ENCODE data around the gene LDHB.

Gene LDHB

DNA sequence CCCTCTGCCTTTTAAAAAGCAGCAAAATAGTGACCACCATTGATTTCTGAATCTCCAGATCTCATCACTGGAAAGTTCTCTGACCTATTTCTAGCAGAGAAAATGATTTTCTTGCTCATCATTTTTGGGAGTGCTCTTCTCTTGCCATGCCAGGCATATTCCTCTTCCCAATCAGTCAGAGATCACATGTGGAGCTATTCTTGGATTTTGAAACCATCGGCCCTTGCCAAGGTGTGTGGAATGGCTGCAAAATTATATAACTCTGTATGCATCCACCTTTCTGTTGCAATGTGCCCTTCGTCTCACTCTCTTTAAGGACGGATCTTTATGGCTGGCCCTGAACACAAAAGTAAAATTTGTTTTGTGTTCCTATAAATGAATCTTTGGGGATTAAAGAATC, 25.5 kb upstream of the LDHB start:
- no peaks in the 10 kb centered on the region for H3K9me3 ChIP-seq (ENCODE audit: low read length)
- no peak overlapping the region for H3K27ac ChIP-seq (ENCODE audit: low read depth, low read length, poor library complexity, severe bottlenecking)
- TF ChIP-seq, protein P1, sequence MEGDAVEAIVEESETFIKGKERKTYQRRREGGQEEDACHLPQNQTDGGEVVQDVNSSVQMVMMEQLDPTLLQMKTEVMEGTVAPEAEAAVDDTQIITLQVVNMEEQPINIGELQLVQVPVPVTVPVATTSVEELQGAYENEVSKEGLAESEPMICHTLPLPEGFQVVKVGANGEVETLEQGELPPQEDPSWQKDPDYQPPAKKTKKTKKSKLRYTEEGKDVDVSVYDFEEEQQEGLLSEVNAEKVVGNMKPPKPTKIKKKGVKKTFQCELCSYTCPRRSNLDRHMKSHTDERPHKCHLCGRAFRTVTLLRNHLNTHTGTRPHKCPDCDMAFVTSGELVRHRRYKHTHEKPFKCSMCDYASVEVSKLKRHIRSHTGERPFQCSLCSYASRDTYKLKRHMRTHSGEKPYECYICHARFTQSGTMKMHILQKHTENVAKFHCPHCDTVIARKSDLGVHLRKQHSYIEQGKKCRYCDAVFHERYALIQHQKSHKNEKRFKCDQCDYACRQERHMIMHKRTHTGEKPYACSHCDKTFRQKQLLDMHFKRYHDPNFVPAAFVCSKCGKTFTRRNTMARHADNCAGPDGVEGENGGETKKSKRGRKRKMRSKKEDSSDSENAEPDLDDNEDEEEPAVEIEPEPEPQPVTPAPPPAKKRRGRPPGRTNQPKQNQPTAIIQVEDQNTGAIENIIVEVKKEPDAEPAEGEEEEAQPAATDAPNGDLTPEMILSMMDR (IDR thresholded peaks at IDR 0.05; ENCODE audit: low read length): no peak
- no peak for TF ChIP-seq EZH2 (IDR thresholded peaks at IDR 0.05; ENCODE audit: borderline replicate concordance, low read length)
- no peaks in the 10 kb centered on the region for H3K4me1 ChIP-seq (ENCODE audit: insufficient read depth, low read length, severe bottlenecking)
- H3K4me3 ChIP-seq (ENCODE audit: low read depth, low read length, poor library complexity, severe bottlenecking): no peak overlapping the region
- no peaks in the 10 kb centered on the region for H3K36me3 ChIP-seq (ENCODE audit: insufficient read depth, low read length)
- no peaks in the 10 kb centered on the region for H3F3A ChIP-seq (ENCODE audit: insufficient read depth, low read length)
- no peaks in the 10 kb centered on the region for H3K79me2 ChIP-seq (ENCODE audit: insufficient read depth, low read length)
- no peak overlapping the region for H2AFZ ChIP-seq (ENCODE audit: low read length)
- no peak overlapping the region for H3K4me2 ChIP-seq (ENCODE audit: low read length)
- H4K20me1 ChIP-seq (ENCODE audit: insufficient read depth, low read length): no peaks in the 10 kb centered on the region
- no peak overlapping the region for H3K9ac ChIP-seq (ENCODE audit: low read length)
- H3K9me2 ChIP-seq (ENCODE audit: low read depth, low read length): no peaks in the 10 kb centered on the region
- no peaks in the 10 kb centered on the region for H3K27me3 ChIP-seq (ENCODE audit: insufficient read depth, low read length)

- Histone ChIP-seq H3K9me2 (ENCODE audit: low read depth, low read length) (no peaks in the 10 kb centered on the region), H3K4me3 (ENCODE audit: low read depth, low read length, poor library complexity, severe bottlenecking) (no peak overlapping the region), H4K20me1 (ENCODE audit: insufficient read depth, low read length) (no peaks in the 10 kb centered on the region), H3K79me2 (ENCODE audit: insufficient read depth, low read length) (no peaks in the 10 kb centered on the region), H3F3A (ENCODE audit: insufficient read depth, low read length) (no peaks in the 10 kb centered on the region), H3K27me3 (ENCODE audit: insufficient read depth, low read length) (no peaks in the 10 kb centered on the region), H3K9ac (ENCODE audit: low read length) (no peak overlapping the region), H3K27ac (ENCODE audit: low read depth, low read length, poor library complexity, severe bottlenecking) (no peak overlapping the region), H3K4me2 (ENCODE audit: low read length) (no peak overlapping the region), H3K4me1 (ENCODE audit: insufficient read depth, low read length, severe bottlenecking) (no peaks in the 10 kb centered on the region), H3K9me3 (ENCODE audit: low read length) (no peaks in the 10 kb centered on the region), H2AFZ (ENCODE audit: low read length) (no peak overlapping the region), H3K36me3 (ENCODE audit: insufficient read depth, low read length) (no peaks in the 10 kb centered on the region)
- no peak for TF ChIP-seq EZH2 (IDR thresholded peaks at IDR 0.05; ENCODE audit: borderline replicate concordance, low read length)
- TF ChIP-seq, protein P1 (IDR thresholded peaks at IDR 0.05; ENCODE audit: low read length): no peak
Observed at GRCh38 chr12:21678959-21679358, 21.3 kb upstream of the LDHB start.

GRCh38 chr12:21677622-21678277, 20.1 kb upstream of the LDHB start:
- Histone ChIP-seq H3K9ac (ENCODE audit: low read length) (no peak overlapping the region), H3K9me2 (ENCODE audit: low read depth, low read length) (no peaks in the 10 kb centered on the region), H3K27ac (ENCODE audit: low read depth, low read length, poor library complexity, severe bottlenecking) (no peak overlapping the region), H3K79me2 (ENCODE audit: insufficient read depth, low read length) (no peaks in the 10 kb centered on the region), H3K27me3 (ENCODE audit: insufficient read depth, low read length) (no peaks in the 10 kb centered on the region), H3F3A (ENCODE audit: insufficient read depth, low read length) (no peaks in the 10 kb centered on the region), H3K4me3 (ENCODE audit: low read depth, low read length, poor library complexity, severe bottlenecking) (no peak overlapping the region), H3K9me3 (ENCODE audit: low read length) (no peaks in the 10 kb centered on the region), H3K36me3 (ENCODE audit: insufficient read depth, low read length) (no peaks in the 10 kb centered on the region), H3K4me2 (ENCODE audit: low read length) (no peak overlapping the region), H3K4me1 (ENCODE audit: insufficient read depth, low read length, severe bottlenecking) (no peaks in the 10 kb centered on the region), H2AFZ (ENCODE audit: low read length) (no peak overlapping the region), H4K20me1 (ENCODE audit: insufficient read depth, low read length) (no peaks in the 10 kb centered on the region)
- TF ChIP-seq, protein P1 (IDR thresholded peaks at IDR 0.05; ENCODE audit: low read length): no peak
- no peak for TF ChIP-seq EZH2 (IDR thresholded peaks at IDR 0.05; ENCODE audit: borderline replicate concordance, low read length)
